HG03103 (cell line): ENCODE results near the gene C6orf118.

Experiments used
- ATAC-seq: cut with Tn5 transposase; IDR thresholded peaks from one replicate; pipeline ENCODE4 v1.9.1; 2021; ENCODE audit warnings: low read depth; ENCODE audit not compliant: unreplicated experiment

Gene C6orf118

GRCh38 chr6:165245287-165245686 is 64.1 kb downstream of the C6orf118 start:
- no peak for ATAC-seq

- no peak for ATAC-seq
Measured at GRCh38 chr6:165244524-165245247, 64.7 kb downstream of the C6orf118 start.

GRCh38 chr6:165243801-165244200 is 65.6 kb downstream of the C6orf118 start:
- no peak for ATAC-seq

GRCh38 chr6:165236326-165236725 is 73.1 kb downstream of the C6orf118 start:
- ATAC-seq = no peak

- ATAC-seq = no peak
Measured at GRCh38 chr6:165232731-165233488, 76.5 kb downstream of the C6orf118 start.

- ATAC-seq = no peak
Measured at GRCh38 chr6:165231581-165232561, 77.5 kb downstream of the C6orf118 start.

GRCh38 chr6:165231177-165231576 is 78.2 kb downstream of the C6orf118 start:
- ATAC-seq = no peak
